GM21526 (cell line): ENCODE results near the gene RAB4A.

Source experiments
- ATAC-seq: cut with Tn5 transposase; IDR thresholded peaks from one replicate; pipeline ENCODE4 v1.9.1; 2021; ENCODE audit warnings: moderate library complexity; ENCODE audit not compliant: unreplicated experiment, low FRiP score

RAB4A gene

GRCh38 chr1:229293528-229294204 is 22.8 kb downstream of the RAB4A start:
- ATAC-seq, result no peak

- no peak for ATAC-seq
Observed at GRCh38 chr1:229295745-229296144, 24.8 kb downstream of the RAB4A start.

GRCh38 chr1:229296541-229296941 is 25.6 kb downstream of the RAB4A start:
- ATAC-seq, result no peak

- ATAC-seq, result no peak
Observed at GRCh38 chr1:229297746-229298145, 26.8 kb downstream of the RAB4A start.

- no peak for ATAC-seq
Observed at GRCh38 chr1:229298420-229298819, 27.5 kb downstream of the RAB4A start.

GRCh38 chr1:229298887-229299503 is 28.1 kb downstream of the RAB4A start:
- ATAC-seq, result no peak

GRCh38 chr1:229300099-229300757 is 29.3 kb downstream of the RAB4A start:
- no peak for ATAC-seq

- ATAC-seq, result no peak
Observed at GRCh38 chr1:229302740-229303139, 31.8 kb downstream of the RAB4A start.

- no peak for ATAC-seq
Observed at GRCh38 chr1:229303855-229304254, 32.9 kb downstream of the RAB4A start.

- ATAC-seq, result no peak
Observed at GRCh38 chr1:229305392-229305791, 34.5 kb downstream of the RAB4A start.

GRCh38 chr1:229309074-229309473 is 38.2 kb downstream of the RAB4A start:
- no peak for ATAC-seq

- ATAC-seq, result no peak
Observed at GRCh38 chr1:229309684-229310083, 38.8 kb downstream of the RAB4A start.

- no peak for ATAC-seq
Observed at GRCh38 chr1:229310833-229311232, 39.9 kb downstream of the RAB4A start.

- ATAC-seq, result no peak
Observed at GRCh38 chr1:229316166-229316565, 45.3 kb downstream of the RAB4A start.

GRCh38 chr1:229318056-229318455 is 47.1 kb downstream of the RAB4A start:
- no peak for ATAC-seq

GRCh38 chr1:229319487-229319886 is 48.6 kb downstream of the RAB4A start:
- no peak for ATAC-seq

GRCh38 chr1:229323201-229323600 is 52.3 kb downstream of the RAB4A start:
- no peak for ATAC-seq

- ATAC-seq, result no peak
Observed at GRCh38 chr1:229323885-229324553, 53.1 kb downstream of the RAB4A start.

- no peak for ATAC-seq
Observed at GRCh38 chr1:229325401-229325800, 54.5 kb downstream of the RAB4A start.

- no peak for ATAC-seq
Observed at GRCh38 chr1:229325853-229326487, 55.1 kb downstream of the RAB4A start.

- ATAC-seq, result no peak
Observed at GRCh38 chr1:229326601-229327000, 55.7 kb downstream of the RAB4A start.
